Right lobe of liver (tissue), 4 donors: ENCODE results near the gene ARSA.
"Not testable (repeated sequence)": the region's sequence is repeated elsewhere in the genome, so short reads cannot be mapped to it uniquely, and the experiment has no call there.

Experiments used
- POLR2A ChIP-seq: fragments of 450-650 bp; IDR thresholded peaks from one replicate; pipeline ENCODE4 v1.6.1; 2017; ENCODE audit warnings: antibody characterized with exemption, mild to moderate bottlenecking
- TF ChIP-seq, protein P1 (sequence below), 4 donors: fragments of 200-600 bp in 3 of 4; fragments of 450-650 bp in 1 of 4; IDR thresholded peaks; one replicate each; pipeline versions ENCODE4 v1.5.1 to v1.8.0; 2016 to 2022; ENCODE audit warnings: antibody characterized with exemption in 4 of 4, mild to moderate bottlenecking in 2 of 4
- donor health status: DM: no; HTN: no; CAD: no.
- donor health status: DM: no; HTN: no; CAD: no.
- donor health status: DM: no; HTN: yes; CAD: no.

DNA sequence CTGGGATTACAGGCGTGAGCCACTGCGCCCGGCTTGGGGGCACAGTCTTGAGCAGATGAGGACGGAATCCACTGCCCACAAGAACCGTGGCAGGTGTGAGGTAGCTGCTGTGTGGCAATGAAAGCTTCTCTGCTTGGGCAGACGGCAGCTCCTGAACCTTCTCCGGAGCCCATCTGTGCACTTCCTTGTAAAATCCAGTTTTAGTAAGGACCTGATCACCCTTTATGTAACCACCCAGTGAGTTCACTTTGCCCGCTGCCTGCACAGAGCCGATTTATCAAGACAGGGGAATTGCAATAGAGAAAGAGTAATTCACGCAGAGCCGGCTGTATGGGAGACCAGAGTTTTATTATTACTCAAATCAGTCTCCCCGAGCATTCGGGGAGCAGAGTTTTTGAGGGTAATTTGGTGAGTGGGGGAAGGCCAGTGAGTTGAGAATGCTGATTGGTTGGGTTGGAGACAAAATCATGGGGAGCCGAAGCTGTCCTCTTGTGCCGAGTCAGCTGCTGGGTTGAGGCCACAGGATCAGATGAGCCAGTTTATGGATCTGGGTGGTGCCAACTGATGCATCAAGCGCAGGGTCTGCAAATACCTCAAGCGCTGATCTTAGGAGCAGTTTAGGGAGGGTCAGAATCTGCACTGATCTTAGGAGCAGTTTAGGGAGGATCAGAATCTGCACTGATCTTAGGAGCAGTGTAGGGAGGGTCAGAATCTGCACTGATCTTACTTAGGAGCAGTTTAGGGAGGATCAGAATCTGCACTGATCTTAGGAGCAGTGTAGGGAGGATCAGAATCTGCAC, 15.3 kb upstream of the ARSA start:
- TF ChIP-seq POLR2A: not testable (repeated sequence)
- TF ChIP-seq, protein P1, sequence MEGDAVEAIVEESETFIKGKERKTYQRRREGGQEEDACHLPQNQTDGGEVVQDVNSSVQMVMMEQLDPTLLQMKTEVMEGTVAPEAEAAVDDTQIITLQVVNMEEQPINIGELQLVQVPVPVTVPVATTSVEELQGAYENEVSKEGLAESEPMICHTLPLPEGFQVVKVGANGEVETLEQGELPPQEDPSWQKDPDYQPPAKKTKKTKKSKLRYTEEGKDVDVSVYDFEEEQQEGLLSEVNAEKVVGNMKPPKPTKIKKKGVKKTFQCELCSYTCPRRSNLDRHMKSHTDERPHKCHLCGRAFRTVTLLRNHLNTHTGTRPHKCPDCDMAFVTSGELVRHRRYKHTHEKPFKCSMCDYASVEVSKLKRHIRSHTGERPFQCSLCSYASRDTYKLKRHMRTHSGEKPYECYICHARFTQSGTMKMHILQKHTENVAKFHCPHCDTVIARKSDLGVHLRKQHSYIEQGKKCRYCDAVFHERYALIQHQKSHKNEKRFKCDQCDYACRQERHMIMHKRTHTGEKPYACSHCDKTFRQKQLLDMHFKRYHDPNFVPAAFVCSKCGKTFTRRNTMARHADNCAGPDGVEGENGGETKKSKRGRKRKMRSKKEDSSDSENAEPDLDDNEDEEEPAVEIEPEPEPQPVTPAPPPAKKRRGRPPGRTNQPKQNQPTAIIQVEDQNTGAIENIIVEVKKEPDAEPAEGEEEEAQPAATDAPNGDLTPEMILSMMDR (IDR thresholded peaks at IDR 0.05): not testable (repeated sequence)
